GM19463 (cell line): ENCODE measurements around the gene CALY.

Experiments used
- ATAC-seq: cut with Tn5 transposase; IDR thresholded peaks from one replicate; pipeline ENCODE4 v1.9.1; 2021; ENCODE audit warnings: mild to moderate bottlenecking, moderate library complexity; ENCODE audit not compliant: unreplicated experiment

CALY gene

GRCh38 chr10:133353202-133353959, 16.7 kb upstream of the CALY start:
- ATAC-seq: no peak

GRCh38 chr10:133351408-133352318, 15.0 kb upstream of the CALY start:
- no peak for ATAC-seq

- ATAC-seq: no peak
Observed at GRCh38 chr10:133350950-133351329, 14.2 kb upstream of the CALY start.

GRCh38 chr10:133350283-133350949, 13.7 kb upstream of the CALY start:
- no peak for ATAC-seq

GRCh38 chr10:133349577-133350011, 12.9 kb upstream of the CALY start:
- ATAC-seq: no peak

GRCh38 chr10:133349160-133349568, 12.5 kb upstream of the CALY start:
- no peak for ATAC-seq

- no peak for ATAC-seq
Observed at GRCh38 chr10:133347710-133348517, 11.2 kb upstream of the CALY start.

GRCh38 chr10:133346413-133346812, 9.7 kb upstream of the CALY start:
- ATAC-seq: no peak

- no peak for ATAC-seq
Observed at GRCh38 chr10:133344236-133344635, 7.5 kb upstream of the CALY start.

GRCh38 chr10:133343558-133343957, 6.9 kb upstream of the CALY start:
- ATAC-seq: no peak

GRCh38 chr10:133342942-133343341, 6.2 kb upstream of the CALY start:
- ATAC-seq: no peak

GRCh38 chr10:133341983-133342382, 5.3 kb upstream of the CALY start:
- no peak for ATAC-seq

GRCh38 chr10:133339708-133340380, 3.1 kb upstream of the CALY start:
- ATAC-seq: no peak

- ATAC-seq: no peak
Observed at GRCh38 chr10:133338080-133339071, 1.7 kb upstream of the CALY start.

- ATAC-seq: no peak
Observed at GRCh38 chr10:133337370-133337725, 652 bp upstream of the CALY start.

- no peak for ATAC-seq
Observed at GRCh38 chr10:133336118-133336576, 549 bp downstream of the CALY start.

GRCh38 chr10:133335246-133336117, 1.2 kb downstream of the CALY start:
- no peak for ATAC-seq
